ENCODE measurements around the gene PLSCR3.

DNA sequence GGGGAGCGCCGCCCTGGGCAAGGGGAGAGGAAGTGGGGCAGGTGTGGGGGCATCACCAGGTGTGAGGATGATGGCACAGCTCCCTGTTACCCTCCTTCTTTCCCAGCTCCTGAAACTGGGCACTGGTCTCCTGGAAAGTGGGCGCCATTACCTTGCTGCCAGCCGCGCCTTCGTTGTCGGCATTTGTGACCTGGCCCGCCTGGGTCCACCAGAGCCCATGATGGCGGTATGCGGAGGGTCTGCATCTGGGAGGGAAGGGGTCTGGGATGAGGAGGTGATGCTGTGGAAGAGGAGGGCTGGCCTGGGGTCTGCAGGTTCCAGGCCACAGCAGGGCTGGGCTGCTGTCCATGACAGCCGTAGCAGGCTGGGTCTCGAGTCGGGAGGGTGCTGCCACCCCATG, 52.5 kb downstream of the PLSCR3 start:
- TF ChIP-seq, protein P1, sequence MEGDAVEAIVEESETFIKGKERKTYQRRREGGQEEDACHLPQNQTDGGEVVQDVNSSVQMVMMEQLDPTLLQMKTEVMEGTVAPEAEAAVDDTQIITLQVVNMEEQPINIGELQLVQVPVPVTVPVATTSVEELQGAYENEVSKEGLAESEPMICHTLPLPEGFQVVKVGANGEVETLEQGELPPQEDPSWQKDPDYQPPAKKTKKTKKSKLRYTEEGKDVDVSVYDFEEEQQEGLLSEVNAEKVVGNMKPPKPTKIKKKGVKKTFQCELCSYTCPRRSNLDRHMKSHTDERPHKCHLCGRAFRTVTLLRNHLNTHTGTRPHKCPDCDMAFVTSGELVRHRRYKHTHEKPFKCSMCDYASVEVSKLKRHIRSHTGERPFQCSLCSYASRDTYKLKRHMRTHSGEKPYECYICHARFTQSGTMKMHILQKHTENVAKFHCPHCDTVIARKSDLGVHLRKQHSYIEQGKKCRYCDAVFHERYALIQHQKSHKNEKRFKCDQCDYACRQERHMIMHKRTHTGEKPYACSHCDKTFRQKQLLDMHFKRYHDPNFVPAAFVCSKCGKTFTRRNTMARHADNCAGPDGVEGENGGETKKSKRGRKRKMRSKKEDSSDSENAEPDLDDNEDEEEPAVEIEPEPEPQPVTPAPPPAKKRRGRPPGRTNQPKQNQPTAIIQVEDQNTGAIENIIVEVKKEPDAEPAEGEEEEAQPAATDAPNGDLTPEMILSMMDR (IDR thresholded peaks at IDR 0.05), result no peak
- TF ChIP-seq TEAD1 (CRISPR knock-in tag; IDR thresholded peaks at IDR 0.05) (no peak), CREB1 (CRISPR knock-in tag; IDR thresholded peaks at IDR 0.05) (no peak), TCF7 (CRISPR knock-in tag; IDR thresholded peaks at IDR 0.05; ENCODE audit: low read depth) (no peak)
- TF ChIP-seq, protein P2, sequence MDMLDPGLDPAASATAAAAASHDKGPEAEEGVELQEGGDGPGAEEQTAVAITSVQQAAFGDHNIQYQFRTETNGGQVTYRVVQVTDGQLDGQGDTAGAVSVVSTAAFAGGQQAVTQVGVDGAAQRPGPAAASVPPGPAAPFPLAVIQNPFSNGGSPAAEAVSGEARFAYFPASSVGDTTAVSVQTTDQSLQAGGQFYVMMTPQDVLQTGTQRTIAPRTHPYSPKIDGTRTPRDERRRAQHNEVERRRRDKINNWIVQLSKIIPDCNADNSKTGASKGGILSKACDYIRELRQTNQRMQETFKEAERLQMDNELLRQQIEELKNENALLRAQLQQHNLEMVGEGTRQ (CRISPR knock-in tag; IDR thresholded peaks at IDR 0.05), result no peak

All from WTC11 (cell line).